Neural cell (in vitro differentiated cells): ENCODE data around the gene PRKCE. TPM values are rescaled to one million over a fixed set of nuclear protein-coding genes. Genes with fewer than 3 reads are reported as not detected.

Experiments
- H2AFZ ChIP-seq: fragments of 200-600, 300-800 bp; sonication (generic), shearing (Covaris generic); 2 replicates; pipeline ENCODE4 v1.6.0; 2014; ENCODE audit warnings: low read depth, mild to moderate bottlenecking, antibody characterized with exemption, low read length, moderate library complexity
- H3F3A ChIP-seq: fragments of 200-600 bp; shearing (Covaris generic); 2 replicates; pipeline ENCODE4 v1.6.1; 2016; ENCODE audit warnings: mild to moderate bottlenecking, moderate library complexity, mixed read lengths, antibody characterized with exemption, low read length; ENCODE audit not compliant: insufficient read depth, poor library complexity, severe bottlenecking
- H3K27ac ChIP-seq: fragments of 200-600, 300-800 bp; sonication (generic), shearing (Covaris generic); 2 replicates; pipeline ENCODE4 v1.5.1; 2014; ENCODE audit warnings: mild to moderate bottlenecking, low read length, moderate library complexity
- H3K27me3 ChIP-seq: fragments of 300-800, 200-600 bp; sonication (generic), shearing (Covaris generic); 2 replicates; pipeline ENCODE4 v1.6.0; 2014; ENCODE audit warnings: mild to moderate bottlenecking, low read depth, low read length, moderate library complexity; ENCODE audit not compliant: insufficient read depth
- H3K36me3 ChIP-seq: fragments of 300-800, 200-600 bp; sonication (generic), shearing (Covaris generic); 2 replicates; pipeline ENCODE4 v1.5.1; 2014; ENCODE audit warnings: mild to moderate bottlenecking, antibody characterized with exemption, low read length, moderate library complexity; ENCODE audit not compliant: insufficient read depth
- H3K4me2 ChIP-seq: fragments of 300-800, 200-600 bp; sonication (generic), shearing (Covaris generic); 2 replicates; pipeline ENCODE4 v1.6.0; 2014; ENCODE audit warnings: mild to moderate bottlenecking, low read length
- H3K4me3 ChIP-seq: fragments of 300-800, 200-600 bp; sonication (generic), shearing (Covaris generic); 2 replicates; pipeline ENCODE4 v1.5.1; 2014; ENCODE audit warnings: mild to moderate bottlenecking, low read length, moderate library complexity
- H3K79me2 ChIP-seq: fragments of 200-600 bp; shearing (Covaris generic); replicated peaks from 2 replicates; pipeline ENCODE4 v1.6.0; 2014; ENCODE audit warnings: mild to moderate bottlenecking, low read length, moderate library complexity; ENCODE audit not compliant: insufficient read depth
- H3K9ac ChIP-seq: fragments of 300-800, 200-600 bp; sonication (generic), shearing (Covaris generic); 2 replicates; pipeline ENCODE4 v1.6.1; 2016; ENCODE audit warnings: mild to moderate bottlenecking, low read length, mixed read lengths
- H3K9me2 ChIP-seq: fragments of 200-600 bp; shearing (Covaris generic); 2 replicates; pipeline ENCODE4 v1.6.1; 2016; ENCODE audit warnings: mild to moderate bottlenecking, low read length, mixed read lengths; ENCODE audit not compliant: insufficient read depth
- H3K9me3 ChIP-seq: fragments of 200-600, 300-800 bp; sonication (generic), shearing (Covaris generic); 2 replicates; pipeline ENCODE4 v1.6.1; 2016; ENCODE audit warnings: mild to moderate bottlenecking, mixed run types, low read length, moderate library complexity, mixed read lengths
- H4K20me1 ChIP-seq: fragments of 200-600 bp; shearing (Covaris generic); 2 replicates; pipeline ENCODE4 v1.6.1; 2016; ENCODE audit warnings: mild to moderate bottlenecking, mixed run types; ENCODE audit not compliant: insufficient read depth
- EP300 ChIP-seq: fragments of 450-650 bp; conservative IDR thresholded peaks from 2 replicates; pipeline ENCODE4 v1.6.1; 2014; ENCODE audit warnings: antibody characterized with exemption, mild to moderate bottlenecking, moderate library complexity; ENCODE audit not compliant: poor library complexity, severe bottlenecking
- EZH2 ChIP-seq: fragments of 200-600, 300-800 bp; shearing (Covaris generic), sonication (generic); IDR thresholded peaks from 2 replicates; pipeline ENCODE4 v1.6.1; 2014; ENCODE audit warnings: antibody characterized with exemption, low read length, borderline replicate concordance, mild to moderate bottlenecking; ENCODE audit not compliant: insufficient read depth, poor library complexity, severe bottlenecking
- MXI1 ChIP-seq: fragments of 450-650 bp; conservative IDR thresholded peaks from 2 replicates; pipeline ENCODE4 v1.6.1; 2014; ENCODE audit warnings: antibody characterized with exemption, mild to moderate bottlenecking; ENCODE audit not compliant: poor library complexity, severe bottlenecking
- POLR2AphosphoS5 ChIP-seq: IDR thresholded peaks from 2 replicates; pipeline ENCODE4 v1.6.1; 2012
- RAD21 ChIP-seq: fragments of 450-650 bp; conservative IDR thresholded peaks from 2 replicates; pipeline ENCODE4 v1.6.1; 2014; ENCODE audit warnings: antibody characterized with exemption, mild to moderate bottlenecking, moderate library complexity
- SMC3 ChIP-seq: fragments of 450-650 bp; conservative IDR thresholded peaks from 2 replicates; pipeline ENCODE4 v1.6.1; 2014; ENCODE audit warnings: antibody characterized with exemption, mild to moderate bottlenecking, moderate library complexity; ENCODE audit not compliant: poor library complexity
- TAF1 ChIP-seq: IDR thresholded peaks from 2 replicates; pipeline ENCODE4 v1.6.1; 2012; ENCODE audit warnings: low read depth
- polyA plus RNA-seq: library from polyadenylated mRNA; depleted of rRNA; stranded (reverse); fragments of >200 nt; gene quantifications from 2 replicates; pipeline ENCODE4 v1.2.3, GENCODE V29; 2014
- TF ChIP-seq, protein P1 (sequence below): fragments of 450-650 bp; IDR thresholded peaks from 2 replicates; pipeline ENCODE4 v1.5.1; 2014; ENCODE audit warnings: antibody characterized with exemption, mild to moderate bottlenecking, moderate library complexity; ENCODE audit not compliant: poor library complexity, severe bottlenecking
- TF ChIP-seq, protein P2 (sequence below): IDR thresholded peaks from 2 replicates; pipeline ENCODE4 v1.6.1; 2012; ENCODE audit warnings: borderline replicate concordance

The PRKCE gene
- polyA plus RNA-seq, 1 donor from 2014 or later = 5.4 TPM

DNA sequence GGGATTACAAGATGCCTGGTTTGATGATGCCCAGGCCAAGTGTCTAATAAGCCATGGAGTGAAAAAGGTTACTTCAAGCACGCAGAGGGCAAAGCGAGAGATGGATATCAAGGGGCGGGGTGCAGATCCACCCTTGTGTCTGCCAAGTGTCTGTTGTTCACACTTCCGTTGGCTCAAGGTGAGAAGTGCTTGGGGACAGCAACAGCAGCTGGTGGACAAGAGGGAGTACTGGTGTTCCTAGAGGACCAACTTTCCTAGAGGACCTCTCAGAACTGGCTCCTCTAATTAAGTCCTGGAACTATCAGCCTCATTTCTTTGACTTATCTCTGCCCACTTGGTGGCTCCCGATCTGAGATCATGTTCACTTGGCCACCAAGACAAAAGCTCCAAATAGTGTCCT is 299.1 kb downstream of the PRKCE start:
- Histone ChIP-seq H3K4me2 (no peak overlapping the region), H3K9me3 (no peaks in the 10 kb centered on the region), H3K9ac (no peak overlapping the region), H4K20me1 (no peaks in the 10 kb centered on the region), H3K4me3 (no peak overlapping the region), H3K27me3 (no peaks in the 10 kb centered on the region), H2AFZ (no peak overlapping the region), H3K27ac (no peak overlapping the region), H3F3A (no peaks in the 10 kb centered on the region), H3K79me2 (no peaks in the 10 kb centered on the region), H3K9me2 (no peaks in the 10 kb centered on the region), H3K36me3 (no peaks in the 10 kb centered on the region)
- TF ChIP-seq SMC3 (no peak), EZH2 (no peak), POLR2AphosphoS5 (no peak)

DNA sequence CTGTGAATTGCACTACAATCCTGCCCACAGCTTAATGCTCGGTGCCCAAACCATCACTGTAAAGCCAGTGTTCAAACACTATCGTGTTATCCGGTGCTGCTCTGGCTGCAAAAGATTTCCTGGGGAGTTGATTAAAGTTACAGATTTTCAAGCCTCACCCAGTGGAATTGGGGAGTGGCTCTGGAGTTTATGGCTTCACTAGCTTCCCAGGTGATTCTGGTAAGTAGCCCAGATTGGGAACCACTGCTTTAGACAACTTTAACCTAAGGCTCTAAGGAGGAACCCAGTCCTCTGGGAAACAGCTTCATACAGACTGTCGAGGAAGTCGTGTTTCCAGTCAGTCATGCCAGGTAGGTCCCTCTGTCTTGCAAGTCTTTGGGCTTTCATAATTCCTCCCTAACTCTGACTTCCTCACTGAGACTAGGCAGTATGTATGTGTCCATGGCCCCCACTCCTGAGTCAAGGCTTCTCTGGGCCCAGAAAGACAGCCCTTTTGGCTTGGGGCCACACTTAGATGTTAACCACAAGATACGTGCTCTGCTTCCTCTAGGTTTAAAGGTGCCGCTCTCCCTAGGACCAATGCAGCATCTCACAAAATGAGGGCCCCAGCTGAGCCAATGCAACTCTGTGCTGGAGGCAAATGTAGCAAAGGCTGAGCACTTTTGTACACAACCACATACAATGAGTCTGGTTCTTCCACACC is 299.7 kb downstream of the PRKCE start:
- Histone ChIP-seq H3K4me2 (no peak overlapping the region), H2AFZ (no peak overlapping the region), H3F3A (no peaks in the 10 kb centered on the region), H3K9ac (no peak overlapping the region), H3K4me3 (no peak overlapping the region), H3K9me2 (no peaks in the 10 kb centered on the region), H3K27ac (no peak overlapping the region), H4K20me1 (no peaks in the 10 kb centered on the region), H3K36me3 (no peaks in the 10 kb centered on the region), H3K9me3 (no peaks in the 10 kb centered on the region), H3K79me2 (no peaks in the 10 kb centered on the region), H3K27me3 (no peaks in the 10 kb centered on the region)
- TF ChIP-seq TAF1 = no peak
- no peak for TF ChIP-seq RAD21
- no peak for TF ChIP-seq EZH2
- TF ChIP-seq MXI1 = no peak
- TF ChIP-seq SMC3 = no peak
- TF ChIP-seq POLR2AphosphoS5 = no peak
- TF ChIP-seq EP300 = no peak

DNA sequence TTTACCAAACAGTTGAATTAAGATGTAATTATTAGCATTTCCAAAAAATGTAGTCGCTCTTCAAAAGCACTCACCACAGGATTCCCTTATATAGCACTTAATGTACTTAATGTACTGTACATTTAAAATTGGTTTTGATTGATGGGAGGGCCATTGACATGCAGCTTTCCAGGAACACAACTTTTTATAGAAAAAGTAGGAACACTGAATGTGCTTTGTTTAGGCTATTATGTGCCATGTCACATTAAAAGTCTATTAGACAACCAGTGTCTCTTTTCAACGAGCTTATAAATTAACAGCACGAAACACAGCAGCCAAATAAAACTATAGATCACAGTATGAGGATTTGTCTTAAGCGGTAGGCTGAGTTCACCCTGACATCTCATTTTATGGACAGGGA is 301.1 kb downstream of the PRKCE start:
- Histone ChIP-seq H3K27me3 (no peaks in the 10 kb centered on the region), H3K4me2 (no peak overlapping the region), H3K27ac (no peak overlapping the region), H2AFZ (no peak overlapping the region), H3K9me3 (no peaks in the 10 kb centered on the region), H3K36me3 (no peaks in the 10 kb centered on the region), H3K4me3 (no peak overlapping the region), H3F3A (no peaks in the 10 kb centered on the region), H3K9ac (no peak overlapping the region), H3K9me2 (no peaks in the 10 kb centered on the region), H4K20me1 (no peaks in the 10 kb centered on the region), H3K79me2 (no peaks in the 10 kb centered on the region)
- TF ChIP-seq SMC3 = no peak
- TF ChIP-seq TAF1 = no peak
- TF ChIP-seq MXI1 = no peak
- TF ChIP-seq, protein P1, sequence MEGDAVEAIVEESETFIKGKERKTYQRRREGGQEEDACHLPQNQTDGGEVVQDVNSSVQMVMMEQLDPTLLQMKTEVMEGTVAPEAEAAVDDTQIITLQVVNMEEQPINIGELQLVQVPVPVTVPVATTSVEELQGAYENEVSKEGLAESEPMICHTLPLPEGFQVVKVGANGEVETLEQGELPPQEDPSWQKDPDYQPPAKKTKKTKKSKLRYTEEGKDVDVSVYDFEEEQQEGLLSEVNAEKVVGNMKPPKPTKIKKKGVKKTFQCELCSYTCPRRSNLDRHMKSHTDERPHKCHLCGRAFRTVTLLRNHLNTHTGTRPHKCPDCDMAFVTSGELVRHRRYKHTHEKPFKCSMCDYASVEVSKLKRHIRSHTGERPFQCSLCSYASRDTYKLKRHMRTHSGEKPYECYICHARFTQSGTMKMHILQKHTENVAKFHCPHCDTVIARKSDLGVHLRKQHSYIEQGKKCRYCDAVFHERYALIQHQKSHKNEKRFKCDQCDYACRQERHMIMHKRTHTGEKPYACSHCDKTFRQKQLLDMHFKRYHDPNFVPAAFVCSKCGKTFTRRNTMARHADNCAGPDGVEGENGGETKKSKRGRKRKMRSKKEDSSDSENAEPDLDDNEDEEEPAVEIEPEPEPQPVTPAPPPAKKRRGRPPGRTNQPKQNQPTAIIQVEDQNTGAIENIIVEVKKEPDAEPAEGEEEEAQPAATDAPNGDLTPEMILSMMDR = no peak
- no peak for TF ChIP-seq RAD21
- TF ChIP-seq EP300 = no peak
- TF ChIP-seq EZH2 = no peak
- no peak for TF ChIP-seq POLR2AphosphoS5
- TF ChIP-seq, protein P2, sequence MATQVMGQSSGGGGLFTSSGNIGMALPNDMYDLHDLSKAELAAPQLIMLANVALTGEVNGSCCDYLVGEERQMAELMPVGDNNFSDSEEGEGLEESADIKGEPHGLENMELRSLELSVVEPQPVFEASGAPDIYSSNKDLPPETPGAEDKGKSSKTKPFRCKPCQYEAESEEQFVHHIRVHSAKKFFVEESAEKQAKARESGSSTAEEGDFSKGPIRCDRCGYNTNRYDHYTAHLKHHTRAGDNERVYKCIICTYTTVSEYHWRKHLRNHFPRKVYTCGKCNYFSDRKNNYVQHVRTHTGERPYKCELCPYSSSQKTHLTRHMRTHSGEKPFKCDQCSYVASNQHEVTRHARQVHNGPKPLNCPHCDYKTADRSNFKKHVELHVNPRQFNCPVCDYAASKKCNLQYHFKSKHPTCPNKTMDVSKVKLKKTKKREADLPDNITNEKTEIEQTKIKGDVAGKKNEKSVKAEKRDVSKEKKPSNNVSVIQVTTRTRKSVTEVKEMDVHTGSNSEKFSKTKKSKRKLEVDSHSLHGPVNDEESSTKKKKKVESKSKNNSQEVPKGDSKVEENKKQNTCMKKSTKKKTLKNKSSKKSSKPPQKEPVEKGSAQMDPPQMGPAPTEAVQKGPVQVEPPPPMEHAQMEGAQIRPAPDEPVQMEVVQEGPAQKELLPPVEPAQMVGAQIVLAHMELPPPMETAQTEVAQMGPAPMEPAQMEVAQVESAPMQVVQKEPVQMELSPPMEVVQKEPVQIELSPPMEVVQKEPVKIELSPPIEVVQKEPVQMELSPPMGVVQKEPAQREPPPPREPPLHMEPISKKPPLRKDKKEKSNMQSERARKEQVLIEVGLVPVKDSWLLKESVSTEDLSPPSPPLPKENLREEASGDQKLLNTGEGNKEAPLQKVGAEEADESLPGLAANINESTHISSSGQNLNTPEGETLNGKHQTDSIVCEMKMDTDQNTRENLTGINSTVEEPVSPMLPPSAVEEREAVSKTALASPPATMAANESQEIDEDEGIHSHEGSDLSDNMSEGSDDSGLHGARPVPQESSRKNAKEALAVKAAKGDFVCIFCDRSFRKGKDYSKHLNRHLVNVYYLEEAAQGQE = no peak
